Measurements from ENCODE around the gene BTN1A1.

GRCh38 chr6:26550250-26550993, 50.3 kb downstream of the BTN1A1 start:
- TF ChIP-seq EZH2phosphoT487 (IDR thresholded peaks at IDR 0.05; ENCODE audit: low read depth) = no peak
- TF ChIP-seq, protein P1, sequence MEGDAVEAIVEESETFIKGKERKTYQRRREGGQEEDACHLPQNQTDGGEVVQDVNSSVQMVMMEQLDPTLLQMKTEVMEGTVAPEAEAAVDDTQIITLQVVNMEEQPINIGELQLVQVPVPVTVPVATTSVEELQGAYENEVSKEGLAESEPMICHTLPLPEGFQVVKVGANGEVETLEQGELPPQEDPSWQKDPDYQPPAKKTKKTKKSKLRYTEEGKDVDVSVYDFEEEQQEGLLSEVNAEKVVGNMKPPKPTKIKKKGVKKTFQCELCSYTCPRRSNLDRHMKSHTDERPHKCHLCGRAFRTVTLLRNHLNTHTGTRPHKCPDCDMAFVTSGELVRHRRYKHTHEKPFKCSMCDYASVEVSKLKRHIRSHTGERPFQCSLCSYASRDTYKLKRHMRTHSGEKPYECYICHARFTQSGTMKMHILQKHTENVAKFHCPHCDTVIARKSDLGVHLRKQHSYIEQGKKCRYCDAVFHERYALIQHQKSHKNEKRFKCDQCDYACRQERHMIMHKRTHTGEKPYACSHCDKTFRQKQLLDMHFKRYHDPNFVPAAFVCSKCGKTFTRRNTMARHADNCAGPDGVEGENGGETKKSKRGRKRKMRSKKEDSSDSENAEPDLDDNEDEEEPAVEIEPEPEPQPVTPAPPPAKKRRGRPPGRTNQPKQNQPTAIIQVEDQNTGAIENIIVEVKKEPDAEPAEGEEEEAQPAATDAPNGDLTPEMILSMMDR (IDR thresholded peaks at IDR 0.05; ENCODE audit: low read depth, low read length) = no peak
